Neuronal stem cell (in vitro differentiated cells): ENCODE results near the gene NUP93.

Experiments used
- DNase-seq: peaks from one replicate; pipeline ENCODE4 v3.0.0-alpha.2; 2013; ENCODE audit warnings: low spot score
- H2AFZ ChIP-seq: one replicate; pipeline ENCODE4 v1.6.1; 2013; ENCODE audit warnings: mild to moderate bottlenecking, low read length, inconsistent platforms
- H2AK5ac ChIP-seq: 2 replicates; pipeline ENCODE4 v1.6.1; 2013; ENCODE audit warnings: low read depth, mild to moderate bottlenecking, inconsistent platforms, low read length, moderate library complexity, mixed read lengths
- H2BK120ac ChIP-seq: 2 replicates; pipeline ENCODE4 v1.6.1; 2013; ENCODE audit warnings: low read depth, mild to moderate bottlenecking, inconsistent platforms, low read length, moderate library complexity, mixed read lengths
- H2BK12ac ChIP-seq: one replicate; pipeline ENCODE4 v1.6.1; 2013; ENCODE audit warnings: low read length, inconsistent platforms
- H2BK15ac ChIP-seq: 2 replicates; pipeline ENCODE4 v1.6.1; 2013; ENCODE audit warnings: mild to moderate bottlenecking, low read length, inconsistent platforms, mixed read lengths
- H2BK5ac ChIP-seq: one replicate; pipeline ENCODE4 v1.6.1; 2013; ENCODE audit warnings: inconsistent platforms, mild to moderate bottlenecking, low read length, moderate library complexity
- H3K14ac ChIP-seq: one replicate; pipeline ENCODE4 v1.6.1; 2013; ENCODE audit warnings: low read length, inconsistent platforms
- H3K18ac ChIP-seq: 2 replicates; pipeline ENCODE4 v1.6.1; 2013; ENCODE audit warnings: low read length, inconsistent platforms
- H3K23ac ChIP-seq: 2 replicates; pipeline ENCODE4 v1.6.1; 2013; ENCODE audit warnings: low read depth, mild to moderate bottlenecking, mixed read lengths, low read length, inconsistent platforms; ENCODE audit not compliant: poor library complexity
- H3K27ac ChIP-seq: replicated peaks from 3 replicates; pipeline ENCODE4 v1.5.1; 2013; ENCODE audit warnings: low read length, inconsistent platforms
- H3K27me3 ChIP-seq, 3 experiments: 2 replicates each; pipeline ENCODE4 v1.6.1; 2013; ENCODE audit warnings: low read length in 3 of 3, mild to moderate bottlenecking in 2 of 3, inconsistent platforms in 1 of 3, low read depth in 1 of 3, mixed read lengths in 1 of 3, moderate library complexity in 1 of 3; ENCODE audit not compliant: control insufficient read depth in 3 of 3, insufficient read depth in 3 of 3
- H3K36me3 ChIP-seq, 2 donors: replicated peaks in 1 of 2; 2 replicates each; pipeline ENCODE4 v1.6.1; 2013; ENCODE audit warnings: low read length in 2 of 2; ENCODE audit not compliant: control insufficient read depth in 2 of 2, insufficient read depth in 2 of 2
- H3K4ac ChIP-seq: 2 replicates; pipeline ENCODE4 v1.6.1; 2013; ENCODE audit warnings: inconsistent platforms, mild to moderate bottlenecking, low read length, moderate library complexity
- H3K4me1 ChIP-seq, 2 donors: 1 replicate in 1 of 2; 2 replicates in 1 of 2; pipeline ENCODE4 v1.6.1; 2013; ENCODE audit warnings: low read length in 2 of 2, low read depth in 1 of 2; ENCODE audit not compliant: control insufficient read depth in 2 of 2, insufficient read depth in 1 of 2
- H3K4me2 ChIP-seq: one replicate; pipeline ENCODE4 v1.6.1; 2013; ENCODE audit warnings: mild to moderate bottlenecking, low read length, inconsistent platforms; ENCODE audit not compliant: insufficient read depth, poor library complexity, severe bottlenecking
- H3K4me3 ChIP-seq, 2 donors: 2 replicates each; pipeline ENCODE4 v1.5.1; 2013; ENCODE audit warnings: low read length in 2 of 2, mild to moderate bottlenecking in 2 of 2, inconsistent platforms in 1 of 2, moderate library complexity in 1 of 2
- H3K79me1 ChIP-seq: one replicate; pipeline ENCODE4 v1.6.1; 2013; ENCODE audit warnings: low read depth, mild to moderate bottlenecking, inconsistent platforms, low read length, moderate library complexity
- H3K9ac ChIP-seq: one replicate; pipeline ENCODE4 v1.6.1; 2013; ENCODE audit warnings: mild to moderate bottlenecking, low read depth, low read length, inconsistent platforms; ENCODE audit not compliant: poor library complexity
- H3K9me3 ChIP-seq, 2 donors: replicated peaks in 1 of 2; 2 replicates each; pipeline versions ENCODE3 to v1.6.1; 2013; ENCODE audit warnings: low read length in 2 of 2, mild to moderate bottlenecking in 2 of 2, inconsistent platforms in 1 of 2, low read depth in 1 of 2, mixed read lengths in 1 of 2, moderate library complexity in 1 of 2; ENCODE audit not compliant: control insufficient read depth in 2 of 2, insufficient read depth in 1 of 2
- H4K8ac ChIP-seq: one replicate; pipeline ENCODE4 v1.6.1; 2013; ENCODE audit warnings: low read depth, mild to moderate bottlenecking, inconsistent platforms, low read length, moderate library complexity
- H4K91ac ChIP-seq: one replicate; pipeline ENCODE4 v1.6.1; 2013; ENCODE audit warnings: low read length, low read depth, mild to moderate bottlenecking, inconsistent platforms; ENCODE audit not compliant: poor library complexity
- WGBS, 2 donors: extraction: QIAGEN DNeasy Blood & Tissue Kit; methylation state at CpG; one replicate each; pipeline ENCODE4 v1.1.7; 2013; ENCODE audit warnings: missing lambda C conversion rate in 2 of 2, mixed read lengths in 1 of 2; ENCODE audit not compliant: insufficient read length in 2 of 2, insufficient replicate concordance in 1 of 2; ENCODE audit errors: extremely low coverage in 2 of 2; 5-methylcytosine and 5-hydroxymethylcytosine counted together

The NUP93 gene

GRCh38 chr16:56872863-56873391 lies 143.0 kb downstream of the NUP93 start:
- no CpG with 5 or more reads among the region's 10 CpGs for WGBS, 2 donors
- H4K8ac ChIP-seq: no peak overlapping the region
- DNase-seq: no peak

GRCh38 chr16:56874800-56875199 lies 144.9 kb downstream of the NUP93 start:
- WGBS, 2 donors: no CpG with 5 or more reads among the region's 11 CpGs
- no peak overlapping the region for H2BK5ac ChIP-seq
- DNase-seq: no peak

More at GRCh38 chr16:56872863-56873391, 143.0 kb downstream of the NUP93 start:
- Histone ChIP-seq H2BK15ac (no peak overlapping the region), H3K9me3 (no peaks in the 10 kb centered on the region), H3K14ac (no peak overlapping the region), H2AK5ac (no peak overlapping the region), H3K4me2 (no peak overlapping the region), H2BK12ac (no peak overlapping the region), H3K27me3 (no peaks in the 10 kb centered on the region), H3K4ac (no peak overlapping the region), H3K4me1 (no peaks in the 10 kb centered on the region), H3K79me1 (no peaks in the 10 kb centered on the region), H3K36me3 (no peaks in the 10 kb centered on the region), H2BK5ac (no peak overlapping the region), H3K18ac (no peak overlapping the region), H2AFZ (no peak overlapping the region), H3K23ac (no peak overlapping the region), H3K9ac (no peak overlapping the region), H3K4me3 (no peak overlapping the region), H4K91ac (no peak overlapping the region), H2BK120ac (no peak overlapping the region), H3K27ac (no peak overlapping the region)

GRCh38 chr16:56876048-56876447 lies 146.1 kb downstream of the NUP93 start:
- Histone ChIP-seq H3K9me3 (peaks cover 0 to 1% of the 10 kb centered on the region in 2 donors), H3K14ac (no peak overlapping the region), H3K18ac (peak overlapping the region; percentile 6)

More at GRCh38 chr16:56874800-56875199, 144.9 kb downstream of the NUP93 start:
- no peak overlapping the region for H3K4me3 ChIP-seq
- no peak overlapping the region for H3K4ac ChIP-seq
- H3K14ac ChIP-seq: no peak overlapping the region
- H3K27me3 ChIP-seq: no peaks in the 10 kb centered on the region
- no peaks in the 10 kb centered on the region for H3K4me1 ChIP-seq
- no peak overlapping the region for H3K27ac ChIP-seq
- no peak overlapping the region for H2AK5ac ChIP-seq
- H3K9ac ChIP-seq: no peak overlapping the region
- no peak overlapping the region for H2BK15ac ChIP-seq
- H4K91ac ChIP-seq: no peak overlapping the region
- H3K9me3 ChIP-seq: peaks cover 0 to 1% of the 10 kb centered on the region in 2 donors
- no peak overlapping the region for H4K8ac ChIP-seq
- H2AFZ ChIP-seq: no peak overlapping the region
- no peak overlapping the region for H3K18ac ChIP-seq
- H3K36me3 ChIP-seq: no peaks in the 10 kb centered on the region
- H3K23ac ChIP-seq: no peak overlapping the region
- no peak overlapping the region for H2BK12ac ChIP-seq
- H3K79me1 ChIP-seq: no peaks in the 10 kb centered on the region
- no peak overlapping the region for H2BK120ac ChIP-seq
- no peak overlapping the region for H3K4me2 ChIP-seq

GRCh38 chr16:56877486-56878182 lies 147.7 kb downstream of the NUP93 start:
- peak overlapping the region; percentile 43 for H2BK15ac ChIP-seq
- no peak overlapping the region for H3K27ac ChIP-seq
- no peaks in the 10 kb centered on the region for H3K79me1 ChIP-seq
- no CpG with 5 or more reads among the region's 13 CpGs for WGBS, 2 donors
- no peak overlapping the region for H2BK5ac ChIP-seq
- no peak overlapping the region for H2BK12ac ChIP-seq
- no peak overlapping the region for H4K91ac ChIP-seq
- H4K8ac ChIP-seq: no peak overlapping the region
- DNase-seq: no peak
- H3K18ac ChIP-seq: no peak overlapping the region
- H3K4me2 ChIP-seq: no peak overlapping the region
- no peak overlapping the region for H3K14ac ChIP-seq
- no peak overlapping the region for H2BK120ac ChIP-seq
- peaks cover 0 to 1% of the 10 kb centered on the region in 2 donors for H3K9me3 ChIP-seq
- H3K4ac ChIP-seq: no peak overlapping the region
- H2AFZ ChIP-seq: no peak overlapping the region
- no peak overlapping the region for H3K9ac ChIP-seq
- no peaks in the 10 kb centered on the region for H3K4me1 ChIP-seq
- no peaks in the 10 kb centered on the region for H3K36me3 ChIP-seq
- peak overlapping the region; percentile 46 for H2AK5ac ChIP-seq
- H3K27me3 ChIP-seq: peaks cover 0 to 6% (median 0%) of the 10 kb centered on the region in 3 experiments
- no peak overlapping the region for H3K4me3 ChIP-seq
- H3K23ac ChIP-seq: no peak overlapping the region

More at GRCh38 chr16:56876048-56876447, 146.1 kb downstream of the NUP93 start:
- H4K8ac ChIP-seq: no peak overlapping the region
- no peak overlapping the region for H2AFZ ChIP-seq
- no peak overlapping the region for H2BK5ac ChIP-seq
- H2BK15ac ChIP-seq: no peak overlapping the region
- H3K4me3 ChIP-seq: no peak overlapping the region
- no peaks in the 10 kb centered on the region for H3K4me1 ChIP-seq
- no peak for DNase-seq
- H2BK12ac ChIP-seq: no peak overlapping the region
- no peaks in the 10 kb centered on the region for H3K36me3 ChIP-seq
- no peak overlapping the region for H3K4me2 ChIP-seq
- H3K23ac ChIP-seq: no peak overlapping the region
- H2AK5ac ChIP-seq: no peak overlapping the region
- H3K27ac ChIP-seq: no peak overlapping the region
- no peak overlapping the region for H4K91ac ChIP-seq
- H3K4ac ChIP-seq: no peak overlapping the region
- H3K9ac ChIP-seq: no peak overlapping the region
- H3K27me3 ChIP-seq: peaks cover 0 to 6% (median 0%) of the 10 kb centered on the region in 3 experiments
- H2BK120ac ChIP-seq: no peak overlapping the region
- no CpG with 5 or more reads among the region's 4 CpGs for WGBS, 2 donors
- no peaks in the 10 kb centered on the region for H3K79me1 ChIP-seq
